Measurements from ENCODE around the gene OR4S2. TPM values are rescaled to one million over a fixed set of nuclear protein-coding genes. Genes with fewer than 3 reads are reported as not detected.

Gene OR4S2
- total and polyA plus RNA-seq, 9 of the 15 experiments (the other 6 are each of a cell fraction or from before 2014, with no cell fraction given), result not detected

- H3K27me3 ChIP-seq (ENCODE audit: control insufficient read depth in 2 of 2, insufficient read depth in 2 of 2, low read length in 2 of 2), result no peaks in the 10 kb centered on the region
- WGBS (ENCODE audit: insufficient coverage, low coverage, missing lambda C conversion rate), result 0% methylated on average over 1 of the region's 1 CpG
- ATAC-seq, result no peak
Observed at GRCh38 chr11:55652560-55652959, 4.4 kb downstream of the OR4S2 start.

GRCh38 chr11:55655096-55655495 lies 7.0 kb downstream of the OR4S2 start:
- FAIRE-seq, result no peak
- BruUV-seq (replicated peaks), result no TSS peak

More at GRCh38 chr11:55652560-55652959, 4.4 kb downstream of the OR4S2 start:
- Histone ChIP-seq H3K4me3 (no peak overlapping the region), H3K4me2 (ENCODE audit: insufficient read depth, low read length) (no peak overlapping the region), H3K9me1 (ENCODE audit: control insufficient read depth, insufficient read depth, low read length) (no peaks in the 10 kb centered on the region), H3K27ac (ENCODE audit: extremely low read depth, low read depth, low read length) (no peak overlapping the region), H3K9me3 (replicated peaks; ENCODE audit: control insufficient read depth, insufficient read depth, low read depth, low read length) (no peaks in the 10 kb centered on the region), H2AFZ (ENCODE audit: low read depth, low read length) (no peak overlapping the region), H3K36me3 (ENCODE audit: control insufficient read depth, insufficient read depth, low read length) (no peaks in the 10 kb centered on the region), H4K20me1 (replicated peaks; ENCODE audit: control insufficient read depth, insufficient read depth, low read length) (no peaks in the 10 kb centered on the region), H3K4me1 (replicated peaks in 1 of 2; ENCODE audit: control insufficient read depth in 2 of 2, insufficient read depth in 2 of 2, low read length in 2 of 2) (no peaks in the 10 kb centered on the region), H3K79me2 (ENCODE audit: control insufficient read depth, insufficient read depth, low read length) (no peaks in the 10 kb centered on the region), H3K9ac (ENCODE audit: insufficient read depth in 1 of 2, low read depth in 2 of 2, low read length in 2 of 2) (no peak overlapping the region)
- FAIRE-seq (no peak), DNase-seq (ENCODE audit: extremely low read depth in 1 of 4, low spot score in 3 of 4) (no peak)
- BruUV-seq (replicated peaks), result no TSS peak
- TF ChIP-seq NEUROD1 (IDR thresholded peaks at IDR 0.05; ENCODE audit: borderline replicate concordance, low read depth, low read length, partially characterized antibody) (no peak), CBFA2T2 (conservative IDR thresholded peaks at IDR 0.05) (no peak), ZNF124 (CRISPR knock-in tag; IDR thresholded peaks at IDR 0.05) (no peak)
- POLR2A ChIA-PET, result no interaction called here
- intact Hi-C loops (cut with micrococcal nuclease) (no loop called here), in situ Hi-C loops (cut with MboI) (no loop called here)
- CTCF ChIA-PET (ENCODE audit: low intra/inter-chr PET ratio), result no interaction called here

More at GRCh38 chr11:55655096-55655495, 7.0 kb downstream of the OR4S2 start:
- TF ChIP-seq ZNF764 (CRISPR knock-in tag; IDR thresholded peaks at IDR 0.05; ENCODE audit: low read depth) (no peak), RBM39 (optimal IDR thresholded peaks at IDR 0.05; ENCODE audit: low read depth, low read length) (no peak), E2F1 (CRISPR knock-in tag; IDR thresholded peaks at IDR 0.05) (no peak), MIER1 (IDR thresholded peaks at IDR 0.05; ENCODE audit: low read depth) (no peak), BRD4 (IDR thresholded peaks at IDR 0.05) (no peak), ZMIZ1 (IDR thresholded peaks at IDR 0.05; ENCODE audit: low read depth in 2 of 2, low read length in 2 of 2) (no peak), ZNF24 (IDR thresholded peaks at IDR 0.05) (no peak)
- no peaks in the 10 kb centered on the region for H3K27me3 ChIP-seq (ENCODE audit: control insufficient read depth in 2 of 2, insufficient read depth in 2 of 2, low read length in 2 of 2)
- H2AFZ ChIP-seq (ENCODE audit: low read depth, low read length), result no peak overlapping the region
- in situ Hi-C loops (cut with MboI) (no loop called here), intact Hi-C loops (cut with micrococcal nuclease) (no loop called here)
- no peak overlapping the region for H3K4me2 ChIP-seq (ENCODE audit: insufficient read depth, low read length)
- DNase-seq (ENCODE audit: extremely low read depth in 1 of 4, low spot score in 3 of 4) (no peak), ATAC-seq (no peak)
- H3K27ac ChIP-seq (ENCODE audit: extremely low read depth, low read depth, low read length), result no peak overlapping the region
- no peaks in the 10 kb centered on the region for H3K4me1 ChIP-seq (replicated peaks in 1 of 2; ENCODE audit: control insufficient read depth in 2 of 2, insufficient read depth in 2 of 2, low read length in 2 of 2)
- H3K36me3 ChIP-seq (ENCODE audit: control insufficient read depth, insufficient read depth, low read length), result no peaks in the 10 kb centered on the region
- no peaks in the 10 kb centered on the region for H3K9me1 ChIP-seq (ENCODE audit: control insufficient read depth, insufficient read depth, low read length)
- ChIA-PET CTCF (ENCODE audit: low intra/inter-chr PET ratio) (no interaction called here), POLR2A (no interaction called here)
- H4K20me1 ChIP-seq (replicated peaks; ENCODE audit: control insufficient read depth, insufficient read depth, low read length), result no peaks in the 10 kb centered on the region
- H3K9me3 ChIP-seq (replicated peaks; ENCODE audit: control insufficient read depth, insufficient read depth, low read depth, low read length), result no peaks in the 10 kb centered on the region
- no peak overlapping the region for H3K9ac ChIP-seq (ENCODE audit: insufficient read depth in 1 of 2, low read depth in 2 of 2, low read length in 2 of 2)
- H3K4me3 ChIP-seq, result no peak overlapping the region
- no peaks in the 10 kb centered on the region for H3K79me2 ChIP-seq (ENCODE audit: control insufficient read depth, insufficient read depth, low read length)
